DOHH2 (cell line): ENCODE results near the gene MOV10L1.

Experiments
- EZH2phosphoT487 ChIP-seq: fragments of 200-600 bp; sonication (generic); IDR thresholded peaks from 2 replicates; pipeline ENCODE4 v1.6.1; 2017; ENCODE audit warnings: borderline replicate concordance, mild to moderate bottlenecking, antibody characterized with exemption, low read length, moderate library complexity, mixed read lengths
- TF ChIP-seq, protein P1 (sequence below): fragments of 200-600 bp; sonication (generic); IDR thresholded peaks from one replicate; pipeline ENCODE4 v1.5.1; 2014; ENCODE audit warnings: antibody characterized with exemption, mild to moderate bottlenecking, low read depth, low read length; ENCODE audit not compliant: poor library complexity, severe bottlenecking

DNA sequence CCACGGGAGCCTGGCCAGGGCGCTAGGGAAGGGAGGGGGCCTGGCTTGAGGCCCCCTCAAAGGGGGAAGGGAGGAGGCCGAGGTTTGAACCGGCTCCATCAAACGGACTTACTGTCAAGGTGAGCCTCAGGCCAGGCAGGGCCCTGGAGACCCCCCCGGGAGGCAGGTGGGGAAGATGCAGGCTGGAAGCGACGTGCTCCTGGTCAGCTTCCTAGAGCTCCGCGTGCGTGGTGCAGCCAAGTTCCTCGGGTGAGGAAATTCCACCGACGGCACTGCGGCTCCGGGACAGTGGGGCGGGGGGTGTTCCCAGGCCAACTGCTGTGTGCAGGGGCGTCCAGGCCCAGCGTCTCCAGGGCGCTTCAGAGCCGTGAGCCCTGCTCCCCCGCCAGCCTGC is 88.7 kb downstream of the MOV10L1 start:
- TF ChIP-seq, protein P1, sequence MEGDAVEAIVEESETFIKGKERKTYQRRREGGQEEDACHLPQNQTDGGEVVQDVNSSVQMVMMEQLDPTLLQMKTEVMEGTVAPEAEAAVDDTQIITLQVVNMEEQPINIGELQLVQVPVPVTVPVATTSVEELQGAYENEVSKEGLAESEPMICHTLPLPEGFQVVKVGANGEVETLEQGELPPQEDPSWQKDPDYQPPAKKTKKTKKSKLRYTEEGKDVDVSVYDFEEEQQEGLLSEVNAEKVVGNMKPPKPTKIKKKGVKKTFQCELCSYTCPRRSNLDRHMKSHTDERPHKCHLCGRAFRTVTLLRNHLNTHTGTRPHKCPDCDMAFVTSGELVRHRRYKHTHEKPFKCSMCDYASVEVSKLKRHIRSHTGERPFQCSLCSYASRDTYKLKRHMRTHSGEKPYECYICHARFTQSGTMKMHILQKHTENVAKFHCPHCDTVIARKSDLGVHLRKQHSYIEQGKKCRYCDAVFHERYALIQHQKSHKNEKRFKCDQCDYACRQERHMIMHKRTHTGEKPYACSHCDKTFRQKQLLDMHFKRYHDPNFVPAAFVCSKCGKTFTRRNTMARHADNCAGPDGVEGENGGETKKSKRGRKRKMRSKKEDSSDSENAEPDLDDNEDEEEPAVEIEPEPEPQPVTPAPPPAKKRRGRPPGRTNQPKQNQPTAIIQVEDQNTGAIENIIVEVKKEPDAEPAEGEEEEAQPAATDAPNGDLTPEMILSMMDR, result no peak
- TF ChIP-seq EZH2phosphoT487, result no peak
